Measurements from ENCODE around the gene ARL14EPL. TPM values are rescaled to one million over a fixed set of nuclear protein-coding genes. Genes with fewer than 3 reads are reported as not detected.

The ARL14EPL gene
- total RNA-seq: not detected

DNA sequence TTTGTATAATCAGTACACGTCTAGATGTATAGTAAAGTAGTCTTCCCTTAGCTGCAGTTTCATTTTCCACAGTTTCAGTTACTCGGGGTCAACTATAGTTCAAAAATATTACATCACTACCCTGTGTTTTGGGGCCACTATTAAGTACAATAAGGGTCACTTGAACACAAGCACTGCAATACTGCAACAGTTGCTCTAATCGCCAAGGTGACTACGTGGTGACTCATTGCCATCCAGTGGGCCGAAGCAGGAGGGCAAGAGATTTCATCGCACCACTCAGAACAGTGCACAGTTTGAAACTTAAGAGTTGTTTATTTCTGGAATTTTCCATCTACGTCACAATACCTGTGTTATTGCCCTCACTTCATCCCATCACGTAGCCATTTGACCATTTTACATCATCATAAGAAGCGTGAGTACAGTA lies at the start of gene ARL14EPL:
TSS of gene ARL14EPL (plus strand) at position 379 of the 424 bp plus-strand sequence. CDS start 18,994 bp downstream, outside the sequence.
- H3K9me3 Mint-ChIP-seq: no peaks in the 10 kb centered on the region
- no peaks in the 10 kb centered on the region for H3K36me3 Mint-ChIP-seq (ENCODE audit: low read depth)
- peaks cover 16% of the 10 kb centered on the region for H3K27me3 Mint-ChIP-seq
- ChIA-PET CTCF (interaction anchor here (1.0 kb wide), 1 partner anchor 72 kb away, joined by 3 read pairs; no protein-coding TSS in a partner anchor), POLR2A (no interaction called here)
- intact Hi-C loops (cut with micrococcal nuclease): no loop called here
- H3K4me3 Mint-ChIP-seq: no peak within 1 kb of the TSS
- peak; percentile 91 for ATAC-seq
- peaks cover 8% of the 10 kb centered on the region for H3K4me1 Mint-ChIP-seq (ENCODE audit: low read depth)
- peak; percentile 57 for DNase-seq
- no peak within 1 kb of the TSS for H3K27ac Mint-ChIP-seq
- TF ChIP-seq, protein P1, sequence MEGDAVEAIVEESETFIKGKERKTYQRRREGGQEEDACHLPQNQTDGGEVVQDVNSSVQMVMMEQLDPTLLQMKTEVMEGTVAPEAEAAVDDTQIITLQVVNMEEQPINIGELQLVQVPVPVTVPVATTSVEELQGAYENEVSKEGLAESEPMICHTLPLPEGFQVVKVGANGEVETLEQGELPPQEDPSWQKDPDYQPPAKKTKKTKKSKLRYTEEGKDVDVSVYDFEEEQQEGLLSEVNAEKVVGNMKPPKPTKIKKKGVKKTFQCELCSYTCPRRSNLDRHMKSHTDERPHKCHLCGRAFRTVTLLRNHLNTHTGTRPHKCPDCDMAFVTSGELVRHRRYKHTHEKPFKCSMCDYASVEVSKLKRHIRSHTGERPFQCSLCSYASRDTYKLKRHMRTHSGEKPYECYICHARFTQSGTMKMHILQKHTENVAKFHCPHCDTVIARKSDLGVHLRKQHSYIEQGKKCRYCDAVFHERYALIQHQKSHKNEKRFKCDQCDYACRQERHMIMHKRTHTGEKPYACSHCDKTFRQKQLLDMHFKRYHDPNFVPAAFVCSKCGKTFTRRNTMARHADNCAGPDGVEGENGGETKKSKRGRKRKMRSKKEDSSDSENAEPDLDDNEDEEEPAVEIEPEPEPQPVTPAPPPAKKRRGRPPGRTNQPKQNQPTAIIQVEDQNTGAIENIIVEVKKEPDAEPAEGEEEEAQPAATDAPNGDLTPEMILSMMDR (IDR thresholded peaks at IDR 0.05): no peak

DNA sequence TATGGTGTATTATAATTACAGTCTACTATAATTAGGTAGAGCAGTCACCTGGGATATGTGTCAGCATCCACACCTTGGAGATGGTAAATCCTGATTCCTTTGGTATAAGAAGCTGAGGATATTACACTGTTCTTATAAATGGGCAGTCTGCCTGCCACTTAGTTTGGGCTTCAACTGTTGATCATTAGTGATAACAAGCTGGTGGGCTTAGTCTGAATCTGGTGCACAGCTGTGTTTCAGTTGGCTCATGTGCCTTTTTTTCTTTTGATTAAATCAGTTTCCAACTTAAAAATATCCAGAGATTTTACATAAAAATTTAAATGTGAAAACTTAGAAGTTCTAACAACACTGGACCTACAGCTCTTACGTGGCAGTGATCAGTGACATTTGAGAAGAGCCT lies 48.8 kb upstream of the ARL14EPL start:
- intact Hi-C loops (cut with micrococcal nuclease): no loop called here
- ChIA-PET POLR2A (interaction anchor here (1.3 kb wide), 1 partner anchor 13 kb away, joined by 5 read pairs; no protein-coding TSS in a partner anchor), CTCF (interaction anchor here (0.9 kb wide), 1 partner anchor 12 kb away, joined by 3 read pairs; no protein-coding TSS in a partner anchor)
- H3K27ac Mint-ChIP-seq: no peak overlapping the region
- peaks cover 10% of the 10 kb centered on the region for H3K27me3 Mint-ChIP-seq
- no peak for DNase-seq
- H3K4me1 Mint-ChIP-seq (ENCODE audit: low read depth): peaks cover 3% of the 10 kb centered on the region
- no peak for ATAC-seq
- no peaks in the 10 kb centered on the region for H3K9me3 Mint-ChIP-seq
- no peak overlapping the region for H3K4me3 Mint-ChIP-seq
- TF ChIP-seq, protein P1 (IDR thresholded peaks at IDR 0.05): no peak
- no peaks in the 10 kb centered on the region for H3K36me3 Mint-ChIP-seq (ENCODE audit: low read depth)

DNA sequence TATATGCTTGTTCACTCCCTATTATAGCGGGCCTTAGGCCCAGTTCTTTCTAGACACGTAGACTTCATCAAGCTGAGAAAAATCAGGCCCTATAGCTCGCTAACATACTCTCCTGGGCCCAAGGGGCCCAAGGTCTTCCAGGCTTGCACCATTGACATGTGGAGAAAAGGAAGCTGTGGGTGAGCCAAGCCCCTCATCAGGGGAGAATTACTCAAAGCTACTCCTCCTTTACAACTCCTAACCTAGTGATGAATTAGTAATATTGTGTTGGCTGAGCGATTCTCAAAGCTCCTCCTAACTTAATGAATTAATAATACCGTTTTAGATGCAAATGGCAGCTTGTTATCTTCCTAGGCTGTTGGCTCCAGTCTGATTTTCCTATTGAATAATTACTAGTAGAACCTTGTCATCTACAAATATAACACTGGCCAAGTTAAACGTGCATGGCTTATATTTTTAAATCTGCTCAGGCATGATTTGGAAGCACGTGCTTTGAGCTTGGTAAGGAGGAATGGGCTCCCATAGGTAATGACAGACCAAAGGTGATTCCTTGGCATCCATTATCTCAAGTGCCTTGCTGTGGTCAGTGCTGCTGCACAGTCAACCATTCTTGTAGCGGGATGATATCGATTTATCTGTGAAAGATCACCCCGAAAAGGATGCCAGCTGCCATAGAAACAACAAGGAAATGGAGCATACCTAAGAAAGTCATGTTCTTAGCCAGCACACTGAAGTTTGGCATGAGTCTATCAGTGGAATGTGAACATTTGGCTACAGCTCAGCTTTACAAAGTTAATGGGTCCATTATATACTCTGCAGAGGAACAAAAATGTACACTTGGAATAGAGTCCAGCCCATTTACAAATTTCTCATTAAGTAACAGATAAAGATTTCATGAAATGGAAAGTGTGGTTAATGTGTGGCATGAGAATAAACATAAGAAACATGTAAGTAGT lies 46.2 kb upstream of the ARL14EPL start:
- TF ChIP-seq, protein P1 (IDR thresholded peaks at IDR 0.05): no peak
- Mint-ChIP-seq H3K27me3 (peaks cover 5% of the 10 kb centered on the region), H3K27ac (no peak overlapping the region), H3K36me3 (ENCODE audit: low read depth) (no peaks in the 10 kb centered on the region), H3K4me3 (no peak overlapping the region), H3K9me3 (no peaks in the 10 kb centered on the region), H3K4me1 (ENCODE audit: low read depth) (no peaks in the 10 kb centered on the region)
- DNase-seq (no peak), ATAC-seq (no peak)
- CTCF ChIA-PET: interaction anchor here (0.5 kb wide), 1 partner anchor 227 kb away, joined by 3 read pairs; no protein-coding TSS in a partner anchor
- intact Hi-C loops (cut with micrococcal nuclease): no loop called here
- POLR2A ChIA-PET: no interaction called here

DNA sequence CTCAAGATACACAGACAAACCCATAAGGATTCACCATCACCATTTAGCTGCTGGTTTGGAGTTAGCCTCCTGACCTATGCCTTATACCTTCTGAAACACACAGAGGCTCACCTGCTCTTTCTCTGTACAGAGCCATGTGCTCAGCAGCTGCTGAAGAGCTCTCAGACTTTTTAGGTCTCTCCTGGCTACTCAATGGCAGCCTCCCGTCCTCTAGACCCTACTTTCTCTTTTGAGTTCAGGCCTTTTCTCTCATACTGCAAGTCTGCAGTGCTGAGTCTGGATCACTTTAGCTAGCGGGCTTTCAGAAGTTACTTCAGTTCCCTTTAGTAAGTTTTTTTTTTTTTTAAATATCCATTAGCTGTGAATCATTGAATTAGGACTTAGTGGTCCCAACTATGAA lies 44.3 kb upstream of the ARL14EPL start:
- intact Hi-C loops (cut with micrococcal nuclease): no loop called here
- Mint-ChIP-seq H3K9me3 (no peaks in the 10 kb centered on the region), H3K27ac (no peak overlapping the region), H3K27me3 (peaks cover 4% of the 10 kb centered on the region), H3K36me3 (ENCODE audit: low read depth) (no peaks in the 10 kb centered on the region), H3K4me1 (ENCODE audit: low read depth) (no peaks in the 10 kb centered on the region), H3K4me3 (no peak overlapping the region)
- POLR2A ChIA-PET: no interaction called here
- TF ChIP-seq, protein P1 (IDR thresholded peaks at IDR 0.05): no peak
- ATAC-seq (no peak), DNase-seq (no peak)
- CTCF ChIA-PET: no interaction called here

DNA sequence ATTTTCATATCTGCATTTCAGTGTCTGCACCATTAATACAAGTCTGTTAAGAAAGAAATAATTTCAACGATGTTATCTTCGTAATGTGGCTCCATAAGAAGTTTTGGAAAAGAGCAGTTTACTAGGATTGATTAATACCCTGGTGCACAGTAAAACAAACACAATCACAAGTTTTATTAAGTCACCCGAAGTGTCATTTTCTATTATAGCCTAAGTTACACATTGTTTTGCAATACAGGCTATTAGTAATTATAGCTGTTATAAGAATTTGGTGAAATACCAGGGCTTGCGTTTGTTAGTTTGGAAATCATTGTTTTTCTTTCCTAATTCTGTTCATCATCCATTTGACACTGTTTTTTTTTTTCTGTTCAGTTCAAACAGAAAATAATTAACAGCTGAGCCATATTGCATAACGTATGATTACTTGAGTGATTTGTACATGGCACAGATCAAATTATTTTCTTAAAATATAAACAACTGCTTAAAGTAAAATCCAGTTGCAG lies 39.4 kb upstream of the ARL14EPL start:
- ATAC-seq (no peak), DNase-seq (no peak)
- POLR2A ChIA-PET: no interaction called here
- Mint-ChIP-seq H3K4me3 (no peak overlapping the region), H3K9me3 (no peaks in the 10 kb centered on the region), H3K36me3 (ENCODE audit: low read depth) (no peaks in the 10 kb centered on the region), H3K4me1 (ENCODE audit: low read depth) (no peaks in the 10 kb centered on the region), H3K27ac (no peak overlapping the region), H3K27me3 (peaks cover 13% of the 10 kb centered on the region)
- intact Hi-C loops (cut with micrococcal nuclease): no loop called here
- CTCF ChIA-PET: no interaction called here
- TF ChIP-seq, protein P1 (IDR thresholded peaks at IDR 0.05): no peak
